Natural killer cell (primary cell): ENCODE results near the gene ELK4. TPM values are rescaled to one million over a fixed set of nuclear protein-coding genes. Genes with fewer than 3 reads are reported as not detected.

Experiments
- ATAC-seq, 3 donors: fragments of 150-1000 bp in 2 of 3; fragments of 200-7000 bp in 1 of 3; cut with Tn5 transposase; 1 replicate in 1 of 3; 2 replicates in 2 of 3; pipeline ENCODE4 v1.10.0; 2021; ENCODE audit warnings: mild to moderate bottlenecking in 2 of 3, moderate library complexity in 2 of 3
- DNase-seq, 2 donors: peaks; one replicate each; pipeline versions ENCODE4 v3.0.0 to v3.0.0-alpha.2; 2013 to 2021; ENCODE audit warnings: mixed read lengths in 1 of 2
- H3K27ac ChIP-seq: one replicate; pipeline ENCODE4 v1.5.1; 2013; ENCODE audit warnings: mild to moderate bottlenecking, low read length
- H3K27me3 ChIP-seq: one replicate; pipeline ENCODE4 v1.6.1; 2013; ENCODE audit warnings: low read length; ENCODE audit not compliant: control insufficient read depth, insufficient read depth
- H3K36me3 ChIP-seq: one replicate; pipeline ENCODE4 v1.6.1; 2013; ENCODE audit warnings: low read length; ENCODE audit not compliant: control insufficient read depth, insufficient read depth
- H3K4me1 ChIP-seq: one replicate; pipeline ENCODE4 v1.6.1; 2013; ENCODE audit warnings: low read length; ENCODE audit not compliant: control insufficient read depth, insufficient read depth
- H3K4me3 ChIP-seq: one replicate; pipeline ENCODE4 v1.5.1; 2013; ENCODE audit warnings: low read length
- H3K9me3 ChIP-seq: one replicate; pipeline ENCODE4 v1.6.1; 2013; ENCODE audit warnings: low read length; ENCODE audit not compliant: control insufficient read depth, insufficient read depth
- H3K27ac Mint-ChIP-seq, 2 donors: one replicate each; pipeline ENCODE4 v1.8.0; 2022; ENCODE audit warnings: mild to moderate bottlenecking in 2 of 2, mixed read lengths in 2 of 2, moderate library complexity in 1 of 2
- H3K27me3 Mint-ChIP-seq, 2 donors: one replicate each; pipeline ENCODE4 v1.8.0; 2022; ENCODE audit warnings: low read depth in 2 of 2, mixed read lengths in 2 of 2
- H3K36me3 Mint-ChIP-seq: one replicate; pipeline ENCODE4 v1.8.0; 2022; ENCODE audit warnings: mixed read lengths
- H3K4me1 Mint-ChIP-seq, 2 donors: one replicate each; pipeline ENCODE4 v1.8.0; 2022; ENCODE audit warnings: mixed read lengths in 2 of 2
- H3K4me3 Mint-ChIP-seq: one replicate; pipeline ENCODE4 v1.8.0; 2022; ENCODE audit warnings: mild to moderate bottlenecking, moderate library complexity, mixed read lengths
- H3K9me3 Mint-ChIP-seq, 2 donors: one replicate each; pipeline ENCODE4 v1.8.0; 2022; ENCODE audit warnings: mixed read lengths in 2 of 2
- CTCF ChIP-seq: fragments of 200-600 bp; IDR thresholded peaks from one replicate; pipeline ENCODE4 v1.8.0; 2022; ENCODE audit warnings: antibody characterized with exemption
- WGBS: methylation state at CpG from one replicate; pipeline ENCODE4 v1.1.7; 2013; ENCODE audit warnings: missing lambda C conversion rate; ENCODE audit not compliant: insufficient coverage; 5-methylcytosine and 5-hydroxymethylcytosine counted together
- intact Hi-C: fragments of 100-400 bp; cut with micrococcal nuclease; formaldehyde crosslinking; loops from one replicate; pipeline ENCODE4 v1.14.2; 2022
- total RNA-seq, 4 donors: library from RNA; stranded (reverse); fragments of 120-200 nt in 1 of 4; gene quantifications; one replicate each; pipeline versions ENCODE4 v1.2.3 to v1.2.4, GENCODE V29; 2013 to 2022

ELK4 gene
- total RNA-seq, 3 donors from 2014 or later (not counting 1 experiment from before 2014, with no cell fraction given) = 107 to 155 (median 139) TPM

DNA sequence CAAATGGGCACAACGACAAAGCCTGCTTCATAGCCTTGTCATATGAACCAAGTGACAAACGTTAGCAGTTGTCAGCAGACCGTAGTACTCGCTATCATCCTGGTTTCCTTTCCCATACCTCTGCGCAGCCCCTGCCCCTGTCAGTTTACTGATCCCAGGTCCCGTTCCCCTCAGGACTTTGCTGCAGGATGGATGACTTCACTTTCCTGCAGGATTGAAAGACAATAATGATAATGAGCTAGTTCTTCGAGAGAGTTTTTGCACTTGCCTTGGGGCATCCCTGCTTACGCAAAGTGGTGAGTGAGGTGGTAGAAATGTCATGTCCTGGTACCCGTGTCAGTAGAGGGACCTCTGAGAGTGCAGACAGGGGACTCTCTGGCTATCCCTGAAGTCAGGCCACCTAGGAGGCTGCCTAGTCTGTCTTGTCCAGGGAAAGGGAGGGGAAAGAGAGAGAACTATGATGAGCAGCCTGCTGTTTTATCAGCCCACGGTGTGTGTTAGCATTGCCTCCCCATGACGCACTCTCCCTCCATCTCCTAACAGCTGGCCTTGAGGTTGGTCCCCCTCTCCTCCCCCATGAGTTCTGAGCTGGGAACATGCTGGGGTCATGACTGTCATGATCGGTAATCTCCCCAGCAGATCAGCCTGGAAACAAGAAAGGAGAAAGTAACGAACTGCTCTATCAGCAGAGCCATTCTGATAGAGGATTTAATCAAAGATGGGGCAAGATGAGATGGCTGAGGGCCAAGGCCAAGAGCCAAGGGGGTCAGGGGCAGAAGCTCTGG, 53.7 kb downstream of the ELK4 start:
- TF ChIP-seq CTCF = no peak
- no peak overlapping the region for H3K4me3 Mint-ChIP-seq
- H3K36me3 Mint-ChIP-seq = no peaks in the 10 kb centered on the region
- H3K9me3 ChIP-seq = no peaks in the 10 kb centered on the region
- H3K9me3 Mint-ChIP-seq = no peaks in the 10 kb centered on the region
- 90% methylated on average over 13 of the region's 13 CpGs for WGBS
- intact Hi-C loops = no loop called here
- H3K4me3 ChIP-seq = no peak overlapping the region
- ATAC-seq = no peak
- H3K4me1 ChIP-seq = peaks cover 13% of the 10 kb centered on the region
- H3K27me3 ChIP-seq = no peaks in the 10 kb centered on the region
- H3K27me3 Mint-ChIP-seq = peaks cover 14 to 16% of the 10 kb centered on the region in 2 donors
- no peak overlapping the region for H3K27ac Mint-ChIP-seq
- no peaks in the 10 kb centered on the region for H3K36me3 ChIP-seq
- DNase-seq = peak in 1 of 2 donors; percentile 7
- H3K4me1 Mint-ChIP-seq = no peaks in the 10 kb centered on the region
- no peak overlapping the region for H3K27ac ChIP-seq

DNA sequence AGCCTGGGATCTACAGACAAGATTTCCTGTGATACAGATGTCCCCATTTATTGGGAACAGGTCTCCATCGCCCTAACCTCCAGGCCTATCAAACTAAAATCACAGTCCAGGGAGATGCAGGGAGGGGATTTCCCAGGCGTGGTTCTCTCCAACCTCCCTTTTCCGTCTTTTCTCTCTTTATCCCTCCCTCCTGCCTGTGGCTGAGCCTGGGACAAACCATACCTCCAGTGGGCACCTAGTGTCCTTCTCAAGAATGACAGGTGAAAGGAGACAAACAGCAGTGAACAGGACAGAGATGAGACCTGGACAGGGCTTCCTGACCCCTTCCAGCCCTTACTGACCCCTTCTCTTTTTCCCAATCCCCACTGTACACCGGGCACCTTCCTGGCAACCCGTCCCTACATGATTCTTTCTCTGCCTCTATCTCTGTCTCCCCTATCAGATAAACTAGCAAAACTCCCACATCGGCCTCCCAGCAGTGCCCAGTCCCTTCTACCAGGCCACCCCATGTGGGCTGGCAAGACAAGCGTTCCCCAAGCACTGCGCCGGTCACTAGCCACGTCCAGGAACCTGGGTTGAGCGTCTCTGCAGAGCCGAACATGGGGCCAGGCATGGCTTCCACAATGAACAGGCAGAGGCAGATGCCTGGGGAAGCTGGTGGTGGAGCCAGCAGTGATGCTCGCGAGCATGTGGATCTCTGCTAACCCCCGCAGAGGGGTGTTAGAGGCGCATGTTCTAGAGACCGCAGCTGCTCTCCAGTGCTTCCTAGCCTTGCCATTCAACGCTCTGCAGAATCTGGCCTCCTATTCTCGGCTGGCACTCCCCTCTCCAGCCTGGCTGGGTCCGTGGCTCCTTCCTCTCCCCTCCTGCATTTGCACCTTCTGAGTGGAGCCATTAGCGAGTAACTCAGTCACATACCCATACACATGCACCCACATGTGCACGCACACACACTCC, 54.7 kb downstream of the ELK4 start:
- Mint-ChIP-seq H3K36me3 (no peaks in the 10 kb centered on the region), H3K9me3 (no peaks in the 10 kb centered on the region), H3K4me1 (no peaks in the 10 kb centered on the region), H3K27me3 (peaks cover 22 to 24% of the 10 kb centered on the region in 2 donors), H3K27ac (no peak overlapping the region), H3K4me3 (no peak overlapping the region)
- Histone ChIP-seq H3K9me3 (no peaks in the 10 kb centered on the region), H3K27me3 (no peaks in the 10 kb centered on the region), H3K4me1 (peaks cover 5% of the 10 kb centered on the region), H3K36me3 (no peaks in the 10 kb centered on the region), H3K27ac (no peak overlapping the region), H3K4me3 (no peak overlapping the region)
- TF ChIP-seq CTCF = no peak
- DNase-seq (no peak), ATAC-seq (no peak)
- intact Hi-C loops = no loop called here
- 83% methylated on average over 22 of the region's 22 CpGs for WGBS

GRCh38 chr1:205576011-205576410, 55.8 kb downstream of the ELK4 start:
- no peak overlapping the region for H3K4me3 Mint-ChIP-seq
- Histone ChIP-seq H3K4me3 (no peak overlapping the region), H3K27ac (no peak overlapping the region), H3K9me3 (no peaks in the 10 kb centered on the region), H3K36me3 (no peaks in the 10 kb centered on the region), H3K27me3 (peaks cover 3% of the 10 kb centered on the region), H3K4me1 (no peaks in the 10 kb centered on the region)
- no peaks in the 10 kb centered on the region for H3K4me1 Mint-ChIP-seq
- no peak for TF ChIP-seq CTCF
- WGBS = 79% methylated on average over 3 of the region's 3 CpGs
- DNase-seq = no peak
- no peaks in the 10 kb centered on the region for H3K36me3 Mint-ChIP-seq
- no peak overlapping the region for H3K27ac Mint-ChIP-seq
- no peaks in the 10 kb centered on the region for H3K9me3 Mint-ChIP-seq
- H3K27me3 Mint-ChIP-seq = peaks cover 30 to 34% of the 10 kb centered on the region in 2 donors
- intact Hi-C loops = no loop called here
- no peak for ATAC-seq
